CD14-positive monocyte (primary cell): ENCODE measurements around the gene TANC1. TPM values are rescaled to one million over a fixed set of nuclear protein-coding genes. Genes with fewer than 3 reads are reported as not detected.

Source experiments
- DNase-seq, 3 donors: peaks; one replicate each; pipeline ENCODE4 v3.0.0-alpha.2; 2011 to 2022
- H2AFZ ChIP-seq: 2 replicates; pipeline ENCODE4 v1.6.0; 2012; ENCODE audit warnings: mild to moderate bottlenecking, low read depth, low read length, inconsistent platforms; ENCODE audit not compliant: insufficient read depth, poor library complexity, severe bottlenecking
- H3K27ac ChIP-seq, 2 donors: 1 replicate in 1 of 2; 2 replicates in 1 of 2; pipeline ENCODE4 v1.5.1; 2012 to 2013; ENCODE audit warnings: low read length in 2 of 2, control low read depth in 1 of 2, inconsistent platforms in 1 of 2, low read depth in 1 of 2, mild to moderate bottlenecking in 1 of 2
- H3K27me3 ChIP-seq, 2 donors: one replicate each; pipeline versions ENCODE4 v1.6.0 to v1.6.1; 2011 to 2013; ENCODE audit warnings: low read length in 2 of 2; ENCODE audit not compliant: control insufficient read depth in 2 of 2, insufficient read depth in 2 of 2
- H3K36me3 ChIP-seq, 2 donors: replicated peaks in 1 of 2; 1 replicate in 1 of 2; 2 replicates in 1 of 2; pipeline versions ENCODE4 v1.5.1 to v1.6.1; 2012 to 2013; ENCODE audit warnings: low read length in 2 of 2, control low read depth in 1 of 2, inconsistent platforms in 1 of 2, mild to moderate bottlenecking in 1 of 2; ENCODE audit not compliant: insufficient read depth in 2 of 2, control insufficient read depth in 1 of 2
- H3K4me1 ChIP-seq, 2 donors: 1 replicate in 1 of 2; 2 replicates in 1 of 2; pipeline versions ENCODE4 v1.5.1 to v1.6.1; 2012 to 2013; ENCODE audit warnings: low read length in 2 of 2, control low read depth in 1 of 2, inconsistent platforms in 1 of 2, mild to moderate bottlenecking in 1 of 2, moderate library complexity in 1 of 2; ENCODE audit not compliant: insufficient read depth in 2 of 2, control insufficient read depth in 1 of 2
- H3K4me2 ChIP-seq: replicated peaks from 2 replicates; pipeline ENCODE3; 2012; ENCODE audit warnings: low read length, moderate library complexity, mild to moderate bottlenecking; ENCODE audit not compliant: poor library complexity, severe bottlenecking; ENCODE audit errors: extremely low read depth
- H3K4me3 ChIP-seq, 3 experiments: fragments of 200-600 bp in 1 of 3; sonication (generic) in 1 of 3; replicated peaks in 1 of 3; 1 replicate in 2 of 3; 2 replicates in 1 of 3; pipeline ENCODE4 v1.5.1; 2011 to 2013; ENCODE audit warnings: low read length in 3 of 3, mild to moderate bottlenecking in 3 of 3, control low read depth in 2 of 3, low read depth in 2 of 3, inconsistent platforms in 1 of 3, moderate library complexity in 1 of 3
- H3K79me2 ChIP-seq: 2 replicates; pipeline ENCODE4 v1.6.0; 2012; ENCODE audit warnings: mild to moderate bottlenecking, control low read depth, inconsistent platforms, low read length, moderate library complexity; ENCODE audit not compliant: insufficient read depth
- H3K9ac ChIP-seq: 2 replicates; pipeline ENCODE4 v1.6.0; 2017; ENCODE audit warnings: low read length, mild to moderate bottlenecking; ENCODE audit not compliant: insufficient read depth, poor library complexity, severe bottlenecking
- H3K9me3 ChIP-seq, 2 donors: replicated peaks in 1 of 2; 1 replicate in 1 of 2; 2 replicates in 1 of 2; pipeline versions ENCODE4 v1.5.1 to v1.6.1; 2012 to 2013; ENCODE audit warnings: low read length in 2 of 2, control low read depth in 1 of 2; ENCODE audit not compliant: control insufficient read depth in 1 of 2, insufficient read depth in 1 of 2
- H4K20me1 ChIP-seq: 2 replicates; pipeline ENCODE4 v1.6.0; 2012; ENCODE audit warnings: mild to moderate bottlenecking, low read length, control low read depth, moderate library complexity; ENCODE audit not compliant: insufficient read depth
- H3K27ac Mint-ChIP-seq, 7 donors: one replicate each; pipeline ENCODE4 v1.8.0; 2020; ENCODE audit warnings: mild to moderate bottlenecking in 7 of 7, mixed read lengths in 7 of 7, moderate library complexity in 6 of 7, inconsistent platforms in 2 of 7
- H3K27me3 Mint-ChIP-seq, 3 donors: one replicate each; pipeline ENCODE4 v1.8.0; 2021 to 2022; ENCODE audit warnings: low read depth in 3 of 3, mild to moderate bottlenecking in 3 of 3, mixed read lengths in 3 of 3, moderate library complexity in 3 of 3, inconsistent platforms in 1 of 3
- H3K36me3 Mint-ChIP-seq, 2 donors: one replicate each; pipeline ENCODE4 v1.8.0; 2020; ENCODE audit warnings: mixed read lengths in 2 of 2, inconsistent platforms in 1 of 2, mild to moderate bottlenecking in 1 of 2
- H3K4me1 Mint-ChIP-seq: one replicate; pipeline ENCODE4 v1.8.0; 2020; ENCODE audit warnings: mild to moderate bottlenecking, mixed read lengths
- H3K4me3 Mint-ChIP-seq, 2 donors: one replicate each; pipeline ENCODE4 v1.8.0; 2020; ENCODE audit warnings: mild to moderate bottlenecking in 2 of 2, mixed read lengths in 2 of 2, moderate library complexity in 1 of 2
- H3K9me3 Mint-ChIP-seq, 7 donors: one replicate each; pipeline ENCODE4 v1.8.0; 2020 to 2022; ENCODE audit warnings: mixed read lengths in 7 of 7, mild to moderate bottlenecking in 6 of 7, moderate library complexity in 6 of 7, inconsistent platforms in 2 of 7
- WGBS: methylation state at CpG from one replicate; pipeline ENCODE4 v1.1.5; 2013; ENCODE audit warnings: missing lambda C conversion rate; ENCODE audit not compliant: insufficient coverage; 5-methylcytosine and 5-hydroxymethylcytosine counted together
- intact Hi-C, 2 donors: fragments of 100-400 bp; cut with micrococcal nuclease; formaldehyde crosslinking; loops; one replicate each; pipeline versions ENCODE4 v1.15.0 to v1.15.1; 2023
- polyA plus RNA-seq, 3 donors: library from polyadenylated mRNA; depleted of rRNA in 1 of 3; unstranded in 2 of 3; stranded (reverse) in 1 of 3; fragments of 300-500 nt in 2 of 3; fragments of >200 nt in 1 of 3; fragmentation: Illumina TruSeq in 2 of 3; gene quantifications; 1 replicate in 2 of 3; 2 replicates in 1 of 3; pipeline ENCODE4 v1.2.3, GENCODE V29; 2012 to 2021
- TF ChIP-seq, protein P1 (sequence below): fragments of 200-600 bp; IDR thresholded peaks from one replicate; pipeline ENCODE4 v1.8.0; 2022; ENCODE audit warnings: antibody characterized with exemption, mild to moderate bottlenecking

TANC1 gene
- polyA plus RNA-seq, 3 donors: 0.04 TPM; not detected in 2

DNA sequence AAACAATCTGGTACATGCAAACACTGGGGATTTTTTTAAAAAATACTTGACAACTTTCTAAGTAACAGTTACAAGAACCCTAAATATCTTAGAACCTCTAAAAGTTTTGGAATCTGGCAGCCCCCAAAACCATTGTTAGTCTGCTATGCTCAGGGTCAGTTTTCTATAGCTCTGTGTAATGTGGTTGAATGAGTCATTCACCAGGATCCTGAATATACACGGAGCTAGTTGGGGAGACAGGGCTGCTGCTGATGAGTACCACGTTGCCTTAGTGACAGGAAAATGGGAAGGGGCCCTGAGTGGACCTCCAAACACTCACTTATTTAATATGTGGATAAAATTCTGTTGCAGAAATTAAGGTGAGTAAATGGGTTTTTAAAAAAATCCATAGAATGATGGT lies 36.9 kb upstream of the TANC1 start:
- H3K4me1 ChIP-seq: no peaks in the 10 kb centered on the region
- H3K4me3 ChIP-seq: no peak overlapping the region
- no peaks in the 10 kb centered on the region for H3K27me3 ChIP-seq
- peaks cover 2 to 15% (median 10%) of the 10 kb centered on the region in 7 donors for H3K9me3 Mint-ChIP-seq
- H3K9ac ChIP-seq: no peak overlapping the region
- no peaks in the 10 kb centered on the region for H3K4me1 Mint-ChIP-seq
- H3K36me3 ChIP-seq: no peaks in the 10 kb centered on the region
- no CpG with 5 or more reads among the region's 2 CpGs for WGBS
- peak overlapping the region in 1 of 7 donors; percentile 50 for H3K27ac Mint-ChIP-seq
- H3K36me3 Mint-ChIP-seq: no peaks in the 10 kb centered on the region
- peaks cover 0 to 4% of the 10 kb centered on the region in 2 donors for H3K9me3 ChIP-seq
- no peaks in the 10 kb centered on the region for H4K20me1 ChIP-seq
- H3K4me2 ChIP-seq: no peak overlapping the region
- H3K27ac ChIP-seq: no peak overlapping the region
- no peak for DNase-seq
- H2AFZ ChIP-seq: no peak overlapping the region
- H3K27me3 Mint-ChIP-seq: peaks cover 0 to 1% (median 0%) of the 10 kb centered on the region in 3 donors
- H3K79me2 ChIP-seq: no peaks in the 10 kb centered on the region
- TF ChIP-seq, protein P1, sequence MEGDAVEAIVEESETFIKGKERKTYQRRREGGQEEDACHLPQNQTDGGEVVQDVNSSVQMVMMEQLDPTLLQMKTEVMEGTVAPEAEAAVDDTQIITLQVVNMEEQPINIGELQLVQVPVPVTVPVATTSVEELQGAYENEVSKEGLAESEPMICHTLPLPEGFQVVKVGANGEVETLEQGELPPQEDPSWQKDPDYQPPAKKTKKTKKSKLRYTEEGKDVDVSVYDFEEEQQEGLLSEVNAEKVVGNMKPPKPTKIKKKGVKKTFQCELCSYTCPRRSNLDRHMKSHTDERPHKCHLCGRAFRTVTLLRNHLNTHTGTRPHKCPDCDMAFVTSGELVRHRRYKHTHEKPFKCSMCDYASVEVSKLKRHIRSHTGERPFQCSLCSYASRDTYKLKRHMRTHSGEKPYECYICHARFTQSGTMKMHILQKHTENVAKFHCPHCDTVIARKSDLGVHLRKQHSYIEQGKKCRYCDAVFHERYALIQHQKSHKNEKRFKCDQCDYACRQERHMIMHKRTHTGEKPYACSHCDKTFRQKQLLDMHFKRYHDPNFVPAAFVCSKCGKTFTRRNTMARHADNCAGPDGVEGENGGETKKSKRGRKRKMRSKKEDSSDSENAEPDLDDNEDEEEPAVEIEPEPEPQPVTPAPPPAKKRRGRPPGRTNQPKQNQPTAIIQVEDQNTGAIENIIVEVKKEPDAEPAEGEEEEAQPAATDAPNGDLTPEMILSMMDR: no peak
- no peak overlapping the region for H3K4me3 Mint-ChIP-seq
- intact Hi-C loops: no loop called here

DNA sequence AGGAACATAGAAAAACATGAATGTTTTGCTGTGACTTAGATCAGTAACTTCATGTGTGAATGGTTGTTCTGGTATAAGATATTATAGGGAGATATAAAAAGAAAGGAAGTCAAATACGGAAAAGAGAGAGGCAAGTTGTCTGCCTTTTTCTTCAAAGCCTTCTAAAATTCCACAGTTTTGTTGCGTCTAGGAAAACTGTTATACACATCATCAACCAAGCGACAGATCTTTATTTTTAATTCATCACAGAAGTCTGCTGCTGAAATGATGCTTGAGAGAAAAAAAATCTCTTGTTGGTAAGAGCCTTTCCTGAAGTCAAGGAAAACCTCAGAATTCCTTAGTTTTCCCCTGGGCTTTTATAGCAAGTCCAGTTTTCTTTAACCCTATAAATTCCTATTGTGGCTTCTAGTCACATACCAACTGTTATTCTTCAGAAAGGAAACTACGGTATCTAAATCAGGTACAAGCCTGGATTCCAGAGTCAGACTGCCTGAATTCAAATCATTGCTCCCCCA lies 36.3 kb upstream of the TANC1 start:
- TF ChIP-seq, protein P1: no peak
- no peaks in the 10 kb centered on the region for H3K36me3 Mint-ChIP-seq
- H3K27ac Mint-ChIP-seq: no peak overlapping the region

More for the DNA sequence above, 36.3 kb upstream of the TANC1 start:
- H3K79me2 ChIP-seq: no peaks in the 10 kb centered on the region
- H4K20me1 ChIP-seq: no peaks in the 10 kb centered on the region
- no peak overlapping the region for H3K27ac ChIP-seq
- no peaks in the 10 kb centered on the region for H3K4me1 ChIP-seq
- 80% methylated on average over 1 of the region's 4 CpGs for WGBS
- H3K27me3 ChIP-seq: no peaks in the 10 kb centered on the region
- Mint-ChIP-seq H3K4me3 (no peak overlapping the region), H3K9me3 (peaks cover 2 to 15% (median 10%) of the 10 kb centered on the region in 7 donors), H3K4me1 (no peaks in the 10 kb centered on the region), H3K27me3 (peaks cover 0 to 1% (median 0%) of the 10 kb centered on the region in 3 donors)
- no peak overlapping the region for H3K4me3 ChIP-seq
- H3K9ac ChIP-seq: no peak overlapping the region
- DNase-seq: no peak
- H3K9me3 ChIP-seq: peaks cover 0 to 4% of the 10 kb centered on the region in 2 donors
- intact Hi-C loops: no loop called here
- H3K4me2 ChIP-seq: no peak overlapping the region
- no peak overlapping the region for H2AFZ ChIP-seq
- no peaks in the 10 kb centered on the region for H3K36me3 ChIP-seq
